SK-N-SH (cell line): ENCODE results near the gene ODAD3. TPM values are rescaled to one million over a fixed set of nuclear protein-coding genes. Genes with fewer than 3 reads are reported as not detected.

Source experiments
- CTCF ChIA-PET: fragments of 300-600, 350-600 bp; formaldehyde crosslinking; extraction: SDS; loops from one replicate; lab custom pipeline; 2021; lab: Yijun Ruan, JAX
- POLR2A ChIA-PET: fragments of 350-600 bp; sonication (Branson Sonifier 250); formaldehyde crosslinking; extraction: SDS; loops from one replicate; lab custom pipeline; 2020; ENCODE audit warnings: antibody characterized with exemption, inconsistent platforms; lab: Yijun Ruan, JAX
- DNase-seq: peaks from one replicate; pipeline ENCODE4 v3.0.0; 2012
- H2AFZ ChIP-seq: fragments of 200-600 bp; sonication (generic); 2 replicates; pipeline ENCODE4 v1.8.1; 2016; ENCODE audit warnings: antibody characterized with exemption, mild to moderate bottlenecking, low read depth
- H3F3A ChIP-seq: fragments of 200-600 bp; sonication (generic); replicated peaks from 2 replicates; pipeline ENCODE3; 2016; ENCODE audit warnings: antibody characterized with exemption, mild to moderate bottlenecking; ENCODE audit not compliant: insufficient read depth
- H3K27ac ChIP-seq, 2 experiments: fragments of 200-500 bp in 1 of 2; fragments of 200-600 bp in 1 of 2; sonication (Bioruptor generic) in 1 of 2; sonication (generic), shearing (Covaris generic) in 1 of 2; 2 replicates each; pipeline versions ENCODE4 v1.5.1 to v1.6.1; 2014 to 2016; ENCODE audit warnings: low read depth in 2 of 2, inconsistent platforms in 1 of 2, low read length in 1 of 2, mild to moderate bottlenecking in 1 of 2, mixed read lengths in 1 of 2
- H3K27me3 ChIP-seq: fragments of 200-600 bp; sonication (generic), shearing (Covaris generic); 2 replicates; pipeline ENCODE4 v1.6.1; 2016; ENCODE audit warnings: mixed run types; ENCODE audit not compliant: insufficient read depth
- H3K36me3 ChIP-seq, 2 experiments: fragments of 200-500 bp in 1 of 2; fragments of 200-600 bp in 1 of 2; sonication (Bioruptor generic) in 1 of 2; sonication (generic) in 1 of 2; replicated peaks in 1 of 2; 2 replicates each; pipeline versions ENCODE3 to v1.5.1; 2014 to 2016; ENCODE audit warnings: low read length in 1 of 2, mild to moderate bottlenecking in 1 of 2; ENCODE audit not compliant: insufficient read depth in 2 of 2, control insufficient read depth in 1 of 2
- H3K4me1 ChIP-seq, 2 experiments: fragments of 200-500 bp in 1 of 2; fragments of 200-600 bp in 1 of 2; sonication (Bioruptor generic) in 1 of 2; sonication (generic), shearing (Covaris generic) in 1 of 2; 2 replicates each; pipeline versions ENCODE4 v1.5.1 to v1.6.1; 2014 to 2016; ENCODE audit warnings: low read depth in 1 of 2, low read length in 1 of 2, mixed run types in 1 of 2; ENCODE audit not compliant: insufficient read depth in 2 of 2, control insufficient read depth in 1 of 2
- H3K4me2 ChIP-seq: fragments of 200-600 bp; sonication (generic), shearing (Covaris generic); 2 replicates; pipeline ENCODE4 v1.6.1; 2017; ENCODE audit warnings: mixed run types
- H3K4me3 ChIP-seq, 2 experiments: fragments of 200-500 bp in 1 of 2; fragments of 200-600 bp in 1 of 2; sonication (Bioruptor generic) in 1 of 2; sonication (generic), shearing (Covaris generic) in 1 of 2; 2 replicates each; pipeline versions ENCODE4 v1.5.1 to v1.8.1; 2014 to 2016; ENCODE audit warnings: low read depth in 2 of 2, inconsistent platforms in 1 of 2, low read length in 1 of 2, mild to moderate bottlenecking in 1 of 2, mixed read lengths in 1 of 2, moderate library complexity in 1 of 2
- H3K79me2 ChIP-seq: fragments of 200-600 bp; sonication (generic); 2 replicates; pipeline ENCODE4 v1.8.1; 2017; ENCODE audit warnings: mild to moderate bottlenecking; ENCODE audit not compliant: insufficient read depth
- H3K9ac ChIP-seq: fragments of 200-600 bp; sonication (generic); 2 replicates; pipeline ENCODE4 v1.6.1; 2017; ENCODE audit warnings: mixed run types
- H3K9me2 ChIP-seq: fragments of 200-600 bp; sonication (generic); 2 replicates; pipeline ENCODE4 v1.6.1; 2017; ENCODE audit warnings: mixed run types
- H3K9me3 ChIP-seq: fragments of 200-600 bp; sonication (generic); 2 replicates; pipeline ENCODE4 v1.6.1; 2017; ENCODE audit warnings: mixed run types, mild to moderate bottlenecking, moderate library complexity
- H4K20me1 ChIP-seq: fragments of 200-600 bp; sonication (generic); 2 replicates; pipeline ENCODE4 v1.6.1; 2017; ENCODE audit warnings: mild to moderate bottlenecking, mixed run types; ENCODE audit not compliant: insufficient read depth
- CHD2 ChIP-seq: fragments of 150-350 bp; IDR thresholded peaks from 2 replicates; pipeline ENCODE4 v1.6.1; 2018; ENCODE audit warnings: low read length; ENCODE audit not compliant: partially characterized antibody
- CTCF ChIP-seq: fragments of 200-600 bp; sonication (generic); IDR thresholded peaks from 2 replicates; pipeline ENCODE4 v1.6.1; 2017; ENCODE audit warnings: antibody characterized with exemption, mild to moderate bottlenecking, moderate library complexity
- FOXJ3 ChIP-seq: sonication (generic); formaldehyde crosslinking; IDR thresholded peaks from 2 replicates; pipeline ENCODE4 v1.5.1; 2020; ENCODE audit warnings: mild to moderate bottlenecking, missing genetic modification reagents
- JUND ChIP-seq: IDR thresholded peaks from 2 replicates; pipeline ENCODE4 v1.4.0; 2012
- MEF2A ChIP-seq: IDR thresholded peaks from 2 replicates; pipeline ENCODE4 v1.4.0; 2012; ENCODE audit warnings: low read depth, borderline replicate concordance
- RAD21 ChIP-seq: IDR thresholded peaks from 2 replicates; pipeline ENCODE4 v1.6.1; 2012; ENCODE audit warnings: mild to moderate bottlenecking, low read length
- RCOR1 ChIP-seq: fragments of 150-350 bp; IDR thresholded peaks from 2 replicates; pipeline ENCODE4 v1.6.1; 2017; ENCODE audit warnings: antibody characterized with exemption, low read length
- REST ChIP-seq: IDR thresholded peaks from 2 replicates; pipeline ENCODE4 v1.6.1; 2012; ENCODE audit warnings: mild to moderate bottlenecking, low read depth, low read length, moderate library complexity
- SMC3 ChIP-seq: IDR thresholded peaks from 2 replicates; pipeline ENCODE4 v1.6.1; 2012; ENCODE audit warnings: low read depth, low read length, improper control_type of control experiment
- WGBS: methylation state at CpG from one replicate; pipeline ENCODE4 v1.1.6; 2017; ENCODE audit warnings: low lambda C conversion rate; 5-methylcytosine and 5-hydroxymethylcytosine counted together
- polyA plus RNA-seq, 3 experiments: library from polyadenylated mRNA; depleted of rRNA; stranded (reverse); fragments of >200 nt; gene quantifications; 2 replicates each; pipeline ENCODE4 v1.2.3, GENCODE V29; 2012

Gene ODAD3
- polyA plus RNA-seq, 1 of the 3 experiments (the other 2 are of a cell fraction): 4.2 TPM

GRCh38 chr19:11382898-11383705 lies 51.8 kb downstream of the ODAD3 start:
- no peak overlapping the region for H3K9ac ChIP-seq
- peak; percentile 74 for DNase-seq

More at GRCh38 chr19:11382898-11383705, 51.8 kb downstream of the ODAD3 start:
- peaks cover 12% of the 10 kb centered on the region; the same call in 1 of the 2 replicates for H3K79me2 ChIP-seq
- ChIA-PET CTCF (interaction anchor here (0.7 to 6.4 kb wide), 27 partner anchors 9 to 145 kb away, joined by 3 to 85 read pairs (median 5); partner anchors contain the start of genes ECSIT, ELAVL3, ODAD3 and PRKCSH), POLR2A (interaction anchor here (0.8 to 4.3 kb wide), 10 partner anchors 8 to 99 kb away, joined by 3 to 30 read pairs (median 7); partner anchors contain the start of genes ELAVL3, ODAD3, PRKCSH and RGL3)
- H3K4me1 ChIP-seq: peaks cover 4 to 14% of the 10 kb centered on the region in 2 experiments; a peak in 3 of 4 replicates
- H3K27me3 ChIP-seq: no peaks in the 10 kb centered on the region
- H3K4me2 ChIP-seq: peak overlapping the region; percentile 76
- peak overlapping the region; percentile 4; the same call in 1 of the 2 replicates for H2AFZ ChIP-seq
- H3K36me3 ChIP-seq: no peaks in the 10 kb centered on the region
- H3K27ac ChIP-seq: peak overlapping the region in 1 of 2 experiments; percentile 84; a peak in 2 of 4 replicates
- peak overlapping the region; percentile 51 to 54 for H3K4me3 ChIP-seq
- peak; percentile 72 for TF ChIP-seq CTCF
- no peak for TF ChIP-seq JUND
- TF ChIP-seq MEF2A: no peak
- TF ChIP-seq CHD2: peak; percentile 10
- peak; percentile 37 for TF ChIP-seq RAD21
- TF ChIP-seq FOXJ3 (CRISPR knock-in tag): no peak
- 0 out of 2 replicates have a peak, but pooled peaks have one; percentile 6 for TF ChIP-seq SMC3
- TF ChIP-seq RCOR1: 0 out of 2 replicates have a peak, but pooled peaks have one; percentile 34
- no peak for TF ChIP-seq REST
- H3K9me2 ChIP-seq: no peaks in the 10 kb centered on the region
- no peaks in the 10 kb centered on the region for H4K20me1 ChIP-seq
- peaks cover 22% of the 10 kb centered on the region for H3F3A ChIP-seq
- no peaks in the 10 kb centered on the region for H3K9me3 ChIP-seq
- 0% methylated on average over 3 of the region's 65 CpGs for WGBS
